Neural crest cell (in vitro differentiated cells): Measurements from ENCODE around the gene BSG. TPM values are rescaled to one million over a fixed set of nuclear protein-coding genes. Genes with fewer than 3 reads are reported as not detected.

ENCODE experiments used
- DNase-seq: peaks from one replicate; pipeline ENCODE4 v3.0.0; 2021; ENCODE audit warnings: low read depth, mixed read lengths, low spot score
- H3K27ac Mint-ChIP-seq: one replicate; pipeline ENCODE4 v1.8.0; 2021; ENCODE audit warnings: mild to moderate bottlenecking, mixed read lengths; ENCODE audit not compliant: unreplicated experiment
- H3K27me3 Mint-ChIP-seq: 2 replicates; pipeline ENCODE4 v1.8.0; 2021; ENCODE audit warnings: low read depth, mild to moderate bottlenecking, mixed read lengths
- H3K36me3 Mint-ChIP-seq: 2 replicates; pipeline ENCODE4 v1.8.0; 2021; ENCODE audit warnings: low read depth, mild to moderate bottlenecking, mixed read lengths
- H3K4me1 Mint-ChIP-seq: 2 replicates; pipeline ENCODE4 v1.8.0; 2021; ENCODE audit warnings: mixed read lengths
- H3K4me3 Mint-ChIP-seq: one replicate; pipeline ENCODE4 v1.8.0; 2021; ENCODE audit warnings: mild to moderate bottlenecking, mixed read lengths
- H3K9me3 Mint-ChIP-seq: 2 replicates; pipeline ENCODE4 v1.8.0; 2021; ENCODE audit warnings: mixed read lengths
- CTCF ChIP-seq: fragments of 200-600 bp; sonication (generic); conservative IDR thresholded peaks from 2 replicates; pipeline ENCODE4 v1.5.0; 2021; ENCODE audit warnings: antibody characterized with exemption, mild to moderate bottlenecking
- total RNA-seq: library from RNA; stranded (reverse); gene quantifications from 2 replicates; pipeline ENCODE4 v1.2.1, GENCODE V29; 2021

Gene BSG
- total RNA-seq, 1 donor from 2014 or later, result 613 TPM

- peaks cover 8% of the 10 kb centered on the region for H3K36me3 Mint-ChIP-seq
These were observed 44.5 kb downstream of the BSG start for GRCh38 chr19:616747-617526.

GRCh38 chr19:617551-618246 lies 45.3 kb downstream of the BSG start:
- Mint-ChIP-seq H3K4me1 (no peaks in the 10 kb centered on the region), H3K27me3 (no peaks in the 10 kb centered on the region), H3K36me3 (peaks cover 8% of the 10 kb centered on the region), H3K9me3 (no peaks in the 10 kb centered on the region), H3K27ac (no peak overlapping the region), H3K4me3 (no peak overlapping the region)
- DNase-seq, result no peak
- TF ChIP-seq CTCF, result no peak

More at GRCh38 chr19:616747-617526, 44.5 kb downstream of the BSG start:
- TF ChIP-seq CTCF, result no peak
- no peaks in the 10 kb centered on the region for H3K9me3 Mint-ChIP-seq
- no peaks in the 10 kb centered on the region for H3K27me3 Mint-ChIP-seq
- no peak overlapping the region for H3K4me3 Mint-ChIP-seq
- H3K4me1 Mint-ChIP-seq, result no peaks in the 10 kb centered on the region
- DNase-seq, result no peak
- H3K27ac Mint-ChIP-seq, result no peak overlapping the region

- H3K4me1 Mint-ChIP-seq, result no peaks in the 10 kb centered on the region
- H3K4me3 Mint-ChIP-seq, result no peak overlapping the region
- DNase-seq, result no peak
- no peaks in the 10 kb centered on the region for H3K27me3 Mint-ChIP-seq
- H3K36me3 Mint-ChIP-seq, result peaks cover 8% of the 10 kb centered on the region
- no peaks in the 10 kb centered on the region for H3K9me3 Mint-ChIP-seq
- H3K27ac Mint-ChIP-seq, result no peak overlapping the region
- no peak for TF ChIP-seq CTCF
These were observed 45.8 kb downstream of the BSG start for GRCh38 chr19:618247-618619.

GRCh38 chr19:618674-619285 lies 46.4 kb downstream of the BSG start:
- DNase-seq, result no peak

More at GRCh38 chr19:618674-619285, 46.4 kb downstream of the BSG start:
- Mint-ChIP-seq H3K4me1 (no peaks in the 10 kb centered on the region), H3K27me3 (no peaks in the 10 kb centered on the region), H3K9me3 (no peaks in the 10 kb centered on the region), H3K4me3 (no peak overlapping the region), H3K36me3 (peaks cover 8% of the 10 kb centered on the region), H3K27ac (no peak overlapping the region)
- TF ChIP-seq CTCF, result no peak
